CD4-positive, alpha-beta memory T cell (primary cell): Measurements from ENCODE around the gene GAS7. TPM values are rescaled to one million over a fixed set of nuclear protein-coding genes. Genes with fewer than 3 reads are reported as not detected.

Experiments
- CTCF ChIA-PET: fragments of 350-600 bp; sonication (Branson Sonifier 250); formaldehyde crosslinking; loops from one replicate; lab custom pipeline; 2021; ENCODE audit warnings: inconsistent platforms; ENCODE audit not compliant: partially characterized antibody; lab: Charles Lee
- POLR2A ChIA-PET: fragments of 350-600 bp; sonication (Branson Sonifier 250); formaldehyde crosslinking; loops from one replicate; lab custom pipeline; 2021; ENCODE audit not compliant: partially characterized antibody; lab: Charles Lee
- DNase-seq, 5 donors: peaks; one replicate each; pipeline versions ENCODE4 v3.0.0 to v3.0.0-alpha.2; 2020 to 2022; ENCODE audit warnings: mixed read lengths in 1 of 5
- H3K27ac ChIP-seq: one replicate; pipeline ENCODE4 v1.7.0; 2013; ENCODE audit warnings: low read depth, low read length
- H3K27me3 ChIP-seq: 2 replicates; pipeline ENCODE4 v1.7.0; 2013; ENCODE audit warnings: mild to moderate bottlenecking, low read length, moderate library complexity; ENCODE audit not compliant: insufficient read depth
- H3K36me3 ChIP-seq: 2 replicates; pipeline ENCODE4 v1.7.0; 2013; ENCODE audit warnings: mild to moderate bottlenecking, low read length, moderate library complexity; ENCODE audit not compliant: insufficient read depth
- H3K4me1 ChIP-seq: 2 replicates; pipeline ENCODE4 v1.7.0; 2013; ENCODE audit warnings: mild to moderate bottlenecking, low read length, moderate library complexity; ENCODE audit not compliant: insufficient read depth
- H3K4me3 ChIP-seq, 2 donors: one replicate each; pipeline ENCODE4 v1.7.0; 2013; ENCODE audit warnings: low read length in 2 of 2, mild to moderate bottlenecking in 1 of 2
- H3K9me3 ChIP-seq, 2 donors: one replicate each; pipeline ENCODE4 v1.7.0; 2013; ENCODE audit warnings: low read length in 2 of 2, control low read depth in 1 of 2; ENCODE audit not compliant: control insufficient read depth in 1 of 2
- H3K27ac Mint-ChIP-seq, 7 donors: one replicate each; pipeline ENCODE4 v1.8.0; 2020 to 2021; ENCODE audit warnings: mixed read lengths in 7 of 7, mild to moderate bottlenecking in 6 of 7, inconsistent platforms in 3 of 7, moderate library complexity in 3 of 7
- H3K27me3 Mint-ChIP-seq, 2 donors: one replicate each; pipeline ENCODE4 v1.8.0; 2020 to 2021; ENCODE audit warnings: mixed read lengths in 2 of 2
- H3K36me3 Mint-ChIP-seq, 2 donors: one replicate each; pipeline ENCODE4 v1.8.0; 2020 to 2021; ENCODE audit warnings: mixed read lengths in 2 of 2, inconsistent platforms in 1 of 2, mild to moderate bottlenecking in 1 of 2
- H3K4me1 Mint-ChIP-seq, 4 donors: one replicate each; pipeline ENCODE4 v1.8.0; 2020 to 2021; ENCODE audit warnings: mixed read lengths in 4 of 4, mild to moderate bottlenecking in 1 of 4
- H3K4me3 Mint-ChIP-seq, 8 donors: one replicate each; pipeline ENCODE4 v1.8.0; 2020 to 2021; ENCODE audit warnings: mixed read lengths in 8 of 8, mild to moderate bottlenecking in 7 of 8, moderate library complexity in 6 of 8, inconsistent platforms in 3 of 8
- H3K9me3 Mint-ChIP-seq, 8 donors: one replicate each; pipeline ENCODE4 v1.8.0; 2020 to 2021; ENCODE audit warnings: mixed read lengths in 8 of 8, mild to moderate bottlenecking in 5 of 8, inconsistent platforms in 3 of 8, moderate library complexity in 1 of 8
- intact Hi-C: fragments of 100-400 bp; cut with micrococcal nuclease; formaldehyde crosslinking; loops from one replicate; pipeline ENCODE4 v1.15.1; 2023
- polyA plus RNA-seq, 2 donors: library from polyadenylated mRNA; unstranded; fragments of 300-500 nt; fragmentation: Illumina TruSeq; gene quantifications; one replicate each; pipeline ENCODE4 v1.2.3, GENCODE V29; 2021
- total RNA-seq, 2 experiments: library from RNA; stranded (reverse); gene quantifications; one replicate each; pipeline ENCODE4 v1.2.3, GENCODE V29; 2021

Gene GAS7
- total and polyA plus RNA-seq, 4 experiments from 2014 or later = 0.42 to 5.2 (median 3.0) TPM

- no peak overlapping the region for H3K4me3 ChIP-seq
- ChIA-PET POLR2A (no interaction called here), CTCF (no interaction called here)
- no peaks in the 10 kb centered on the region for H3K36me3 ChIP-seq
- no peak overlapping the region for H3K27ac ChIP-seq
- H3K4me1 Mint-ChIP-seq = no peaks in the 10 kb centered on the region
- no peaks in the 10 kb centered on the region for H3K36me3 Mint-ChIP-seq
- H3K27me3 Mint-ChIP-seq = peaks cover 4 to 6% of the 10 kb centered on the region in 2 donors
- DNase-seq = no peak
- H3K4me1 ChIP-seq = no peaks in the 10 kb centered on the region
- H3K9me3 ChIP-seq = no peaks in the 10 kb centered on the region
- no peaks in the 10 kb centered on the region for H3K27me3 ChIP-seq
- H3K4me3 Mint-ChIP-seq = no peak overlapping the region
- no peak overlapping the region for H3K27ac Mint-ChIP-seq
- intact Hi-C loops = no loop called here
- H3K9me3 Mint-ChIP-seq = peaks cover 7 to 31% (median 17%) of the 10 kb centered on the region in 8 donors
These were observed 5.4 kb downstream of the GAS7 start for GRCh38 chr17:10192972-10193371.

GRCh38 chr17:10192461-10192860, 5.9 kb downstream of the GAS7 start:
- no peak overlapping the region for H3K27ac Mint-ChIP-seq
- Histone ChIP-seq H3K27ac (no peak overlapping the region), H3K27me3 (no peaks in the 10 kb centered on the region), H3K9me3 (no peaks in the 10 kb centered on the region), H3K4me1 (no peaks in the 10 kb centered on the region), H3K36me3 (no peaks in the 10 kb centered on the region), H3K4me3 (no peak overlapping the region)
- ChIA-PET CTCF (no interaction called here), POLR2A (no interaction called here)
- peaks cover 4 to 6% of the 10 kb centered on the region in 2 donors for H3K27me3 Mint-ChIP-seq
- no peak for DNase-seq
- intact Hi-C loops = no loop called here
- H3K4me3 Mint-ChIP-seq = no peak overlapping the region
- no peaks in the 10 kb centered on the region for H3K4me1 Mint-ChIP-seq
- H3K36me3 Mint-ChIP-seq = no peaks in the 10 kb centered on the region
- H3K9me3 Mint-ChIP-seq = peaks cover 7 to 31% (median 17%) of the 10 kb centered on the region in 8 donors

GRCh38 chr17:10187456-10187855, 10.9 kb downstream of the GAS7 start:
- DNase-seq = no peak
- Histone ChIP-seq H3K27ac (no peak overlapping the region), H3K9me3 (no peaks in the 10 kb centered on the region), H3K4me1 (no peaks in the 10 kb centered on the region), H3K27me3 (no peaks in the 10 kb centered on the region), H3K36me3 (no peaks in the 10 kb centered on the region), H3K4me3 (no peak overlapping the region)
- H3K27ac Mint-ChIP-seq = no peak overlapping the region
- H3K4me3 Mint-ChIP-seq = no peak overlapping the region
- H3K4me1 Mint-ChIP-seq = no peaks in the 10 kb centered on the region
- H3K9me3 Mint-ChIP-seq = peaks cover 0 to 5% (median 0%) of the 10 kb centered on the region in 8 donors
- H3K27me3 Mint-ChIP-seq = peaks cover 0 to 1% of the 10 kb centered on the region in 2 donors
- no peaks in the 10 kb centered on the region for H3K36me3 Mint-ChIP-seq
- POLR2A ChIA-PET = no interaction called here
- intact Hi-C loops = no loop called here
- CTCF ChIA-PET = no interaction called here

GRCh38 chr17:10186771-10187410, 11.5 kb downstream of the GAS7 start:
- ChIA-PET CTCF (no interaction called here), POLR2A (no interaction called here)
- Mint-ChIP-seq H3K4me1 (no peaks in the 10 kb centered on the region), H3K4me3 (no peak overlapping the region), H3K36me3 (no peaks in the 10 kb centered on the region), H3K9me3 (peaks cover 0 to 2% (median 0%) of the 10 kb centered on the region in 8 donors), H3K27ac (no peak overlapping the region), H3K27me3 (peaks cover 0 to 1% of the 10 kb centered on the region in 2 donors)
- H3K4me3 ChIP-seq = no peak overlapping the region
- intact Hi-C loops = no loop called here
- no peak overlapping the region for H3K27ac ChIP-seq
- H3K27me3 ChIP-seq = no peaks in the 10 kb centered on the region
- H3K36me3 ChIP-seq = no peaks in the 10 kb centered on the region
- no peaks in the 10 kb centered on the region for H3K9me3 ChIP-seq
- H3K4me1 ChIP-seq = no peaks in the 10 kb centered on the region
- no peak for DNase-seq

- ChIA-PET CTCF (no interaction called here), POLR2A (no interaction called here)
- H3K36me3 Mint-ChIP-seq = no peaks in the 10 kb centered on the region
- DNase-seq = no peak
- H3K27me3 ChIP-seq = no peaks in the 10 kb centered on the region
- no peak overlapping the region for H3K4me3 Mint-ChIP-seq
- no peaks in the 10 kb centered on the region for H3K4me1 Mint-ChIP-seq
- intact Hi-C loops = no loop called here
- no peaks in the 10 kb centered on the region for H3K9me3 ChIP-seq
- no peaks in the 10 kb centered on the region for H3K36me3 ChIP-seq
- peaks cover 0 to 1% of the 10 kb centered on the region in 2 donors for H3K27me3 Mint-ChIP-seq
- no peak overlapping the region for H3K27ac ChIP-seq
- H3K4me3 ChIP-seq = no peak overlapping the region
- no peak overlapping the region for H3K27ac Mint-ChIP-seq
- H3K9me3 Mint-ChIP-seq = peaks cover 0 to 3% (median 0%) of the 10 kb centered on the region in 8 donors
- no peaks in the 10 kb centered on the region for H3K4me1 ChIP-seq
These were observed 14.2 kb downstream of the GAS7 start for GRCh38 chr17:10183931-10184930.

DNA sequence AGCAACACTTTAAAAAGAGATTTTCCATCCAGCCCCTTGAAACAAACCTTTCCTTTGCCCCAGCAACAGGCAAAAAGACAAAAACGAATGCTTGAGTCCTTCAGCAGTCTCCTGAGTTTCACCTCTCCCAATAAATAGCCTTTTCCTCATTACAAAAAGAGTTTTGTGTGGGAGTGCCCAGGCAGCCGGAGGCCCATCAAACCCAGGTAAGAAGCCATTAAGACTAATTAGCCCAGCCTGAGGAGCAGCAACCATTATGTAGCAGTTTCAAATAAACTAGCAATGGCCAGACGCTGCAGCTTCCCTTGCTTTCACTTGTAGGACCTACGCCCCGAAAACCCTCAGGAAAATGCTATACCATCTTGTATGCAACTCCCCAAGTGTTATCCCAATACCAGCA, 15.6 kb downstream of the GAS7 start:
- POLR2A ChIA-PET = no interaction called here
- Mint-ChIP-seq H3K4me3 (no peak overlapping the region), H3K9me3 (peaks cover 0 to 3% (median 0%) of the 10 kb centered on the region in 8 donors), H3K4me1 (no peaks in the 10 kb centered on the region), H3K27ac (no peak overlapping the region), H3K27me3 (peaks cover 0 to 1% of the 10 kb centered on the region in 2 donors), H3K36me3 (no peaks in the 10 kb centered on the region)
- Histone ChIP-seq H3K4me3 (no peak overlapping the region), H3K27me3 (no peaks in the 10 kb centered on the region), H3K36me3 (no peaks in the 10 kb centered on the region), H3K9me3 (no peaks in the 10 kb centered on the region), H3K4me1 (no peaks in the 10 kb centered on the region), H3K27ac (no peak overlapping the region)
- CTCF ChIA-PET = interaction anchor here (0.6 kb wide), 1 partner anchor 403 kb away, joined by 4 read pairs; no protein-coding TSS in a partner anchor
- DNase-seq = no peak
- intact Hi-C loops = no loop called here

DNA sequence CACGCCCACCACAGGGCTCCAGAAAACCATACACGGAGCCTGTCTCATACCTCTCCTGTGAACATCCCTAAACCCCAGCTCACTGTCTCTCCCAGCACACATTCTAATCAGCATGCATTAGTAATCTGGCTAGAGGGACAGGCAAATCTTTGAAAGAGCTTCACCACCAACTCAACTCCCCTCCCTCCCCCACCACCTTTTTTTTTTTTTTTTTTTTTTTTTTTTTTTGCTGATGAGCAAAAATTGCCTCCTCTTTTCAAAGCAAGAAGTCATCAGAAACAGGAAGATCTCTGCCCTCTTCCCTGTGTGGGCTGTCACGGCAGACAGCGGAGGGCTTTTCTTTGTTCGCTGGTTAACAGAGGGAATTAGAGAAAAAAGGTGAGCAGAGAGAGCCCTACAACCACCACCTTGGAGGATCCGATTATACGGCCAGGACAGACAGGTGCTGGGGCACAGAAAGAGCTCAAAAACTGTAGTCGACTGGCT, 19.9 kb downstream of the GAS7 start:
- H3K4me1 Mint-ChIP-seq = peaks cover 0 to 4% (median 0%) of the 10 kb centered on the region in 4 donors
- Histone ChIP-seq H3K27me3 (no peaks in the 10 kb centered on the region), H3K4me3 (no peak overlapping the region), H3K36me3 (no peaks in the 10 kb centered on the region), H3K4me1 (no peaks in the 10 kb centered on the region), H3K9me3 (no peaks in the 10 kb centered on the region), H3K27ac (no peak overlapping the region)
- H3K27me3 Mint-ChIP-seq = no peaks in the 10 kb centered on the region
- intact Hi-C loops = no loop called here
- DNase-seq = no peak
- ChIA-PET CTCF (no interaction called here), POLR2A (no interaction called here)
- H3K36me3 Mint-ChIP-seq = no peaks in the 10 kb centered on the region
- no peak overlapping the region for H3K27ac Mint-ChIP-seq
- no peak overlapping the region for H3K4me3 Mint-ChIP-seq
- H3K9me3 Mint-ChIP-seq = peaks cover 0 to 3% (median 0%) of the 10 kb centered on the region in 8 donors
